HepG2 (cell line): ENCODE data around the gene GAL3ST3. TPM values are rescaled to one million over a fixed set of nuclear protein-coding genes. Genes with fewer than 3 reads are reported as not detected.

Experiments
- CREB1 ChIP-seq, 2 experiments: fragments of 450-650 bp in 1 of 2; IDR thresholded peaks; 2 replicates each; pipeline ENCODE4 v1.6.1; 2016 to 2017; ENCODE audit warnings: control low read depth in 1 of 2, mild to moderate bottlenecking in 1 of 2, missing compliant biosample characterization in 1 of 2, missing genetic modification characterization in 1 of 2
- HMG20B ChIP-seq: conservative IDR thresholded peaks from 2 replicates; pipeline ENCODE4 v1.6.1; 2016; ENCODE audit warnings: missing genetic modification reagents, missing compliant biosample characterization
- KMT2B ChIP-seq: IDR thresholded peaks from 2 replicates; pipeline ENCODE4 v1.6.1; 2016; ENCODE audit warnings: missing genetic modification reagents, missing compliant biosample characterization
- NBN ChIP-seq: fragments of 450-650 bp; conservative IDR thresholded peaks from 2 replicates; pipeline ENCODE4 v1.6.1; 2017
- NONO ChIP-seq, 2 experiments: fragments of 450-650 bp in 1 of 2; sonication (generic) in 1 of 2; formaldehyde crosslinking in 1 of 2; IDR thresholded peaks in 1 of 2; conservative IDR thresholded peaks in 1 of 2; 2 replicates each; pipeline versions ENCODE4 v1.6.1 to v1.8.0; 2017 to 2022; ENCODE audit warnings: mild to moderate bottlenecking in 1 of 2, missing genetic modification reagents in 1 of 2, moderate library complexity in 1 of 2
- NRL ChIP-seq: sonication (generic); formaldehyde crosslinking; IDR thresholded peaks from 2 replicates; pipeline ENCODE4 v1.5.0; 2020; ENCODE audit warnings: missing genetic modification reagents, mild to moderate bottlenecking, moderate library complexity, borderline replicate concordance
- POLR2AphosphoS2 ChIP-seq: IDR thresholded peaks from 2 replicates; pipeline ENCODE4 v1.6.1; 2011; ENCODE audit warnings: low read depth, low read length, improper control_type of control experiment
- RXRA ChIP-seq: sonication (generic); formaldehyde crosslinking; IDR thresholded peaks from 2 replicates; pipeline ENCODE4 v1.5.1; 2020; ENCODE audit warnings: missing genetic modification reagents
- TGIF2 ChIP-seq: IDR thresholded peaks from 2 replicates; pipeline ENCODE4 v1.6.1; 2016; ENCODE audit warnings: control low read depth, missing compliant biosample characterization
- ZBTB21 ChIP-seq: sonication (generic); formaldehyde crosslinking; IDR thresholded peaks from 2 replicates; pipeline ENCODE4 v1.4.0; 2020; ENCODE audit warnings: missing genetic modification reagents
- ZFAT ChIP-seq: sonication (generic); formaldehyde crosslinking; conservative IDR thresholded peaks from 2 replicates; pipeline ENCODE4 v1.8.1; 2023; ENCODE audit warnings: missing genetic modification reagents, inconsistent platforms
- ZNF367 ChIP-seq: sonication (generic); formaldehyde crosslinking; IDR thresholded peaks from 2 replicates; pipeline ENCODE4 v1.4.0; 2020; ENCODE audit warnings: missing genetic modification reagents, borderline replicate concordance
- ZNF546 ChIP-seq: sonication (generic); formaldehyde crosslinking; conservative IDR thresholded peaks from 2 replicates; pipeline ENCODE4 v1.8.1; 2023; ENCODE audit warnings: mild to moderate bottlenecking, missing genetic modification reagents
- ZNF766 ChIP-seq: sonication (generic); formaldehyde crosslinking; IDR thresholded peaks from 2 replicates; pipeline ENCODE4 v1.5.0; 2020; ENCODE audit warnings: missing genetic modification reagents, borderline replicate concordance
- polyA plus RNA-seq, 8 experiments: library from polyadenylated mRNA; depleted of rRNA in 3 of 8; stranded (reverse) in 7 of 8; unstranded in 1 of 8; fragments of >200 nt; fragmentation: Illumina TruSeq in 4 of 8; extraction: Trizol in 4 of 8; gene quantifications; 2 replicates each; pipeline versions ENCODE4 v1.2.1 to v1.2.3, GENCODE V29; 2011 to 2016; ENCODE audit warnings: low read depth in 4 of 8, missing spikeins in 1 of 8, mixed read lengths in 1 of 8; ENCODE audit not compliant: insufficient read depth in 1 of 8
- total RNA-seq, 5 experiments: library from RNA; depleted of rRNA; stranded (reverse); fragments of >200 nt; fragmentation: Illumina TruSeq; extraction: Trizol; gene quantifications; 2 replicates each; pipeline ENCODE4 v1.2.3, GENCODE V29; 2016; ENCODE audit warnings: low read depth in 1 of 5
- TF ChIP-seq, protein P1 (sequence below): IDR thresholded peaks from 2 replicates; pipeline ENCODE4 v1.6.1; 2016; ENCODE audit warnings: missing genetic modification reagents, missing compliant biosample characterization
- TF ChIP-seq, protein P2 (sequence below): sonication (generic); formaldehyde crosslinking; IDR thresholded peaks from 2 replicates; pipeline ENCODE4 v1.5.0; 2020; ENCODE audit warnings: mild to moderate bottlenecking, missing genetic modification reagents, borderline replicate concordance
- TF ChIP-seq, protein P3 (sequence below): fragments of 450-650 bp; IDR thresholded peaks from 2 replicates; pipeline ENCODE4 v1.6.1; 2017
- TF ChIP-seq, protein P4 (sequence below): sonication (generic); formaldehyde crosslinking; IDR thresholded peaks from 2 replicates; pipeline ENCODE4 v1.4.0; 2020; ENCODE audit warnings: missing genetic modification reagents, borderline replicate concordance

The GAL3ST3 gene
- total and polyA plus RNA-seq, 2 of the 13 experiments (the other 11 are each of a cell fraction or from before 2014, with no cell fraction given): not detected

DNA sequence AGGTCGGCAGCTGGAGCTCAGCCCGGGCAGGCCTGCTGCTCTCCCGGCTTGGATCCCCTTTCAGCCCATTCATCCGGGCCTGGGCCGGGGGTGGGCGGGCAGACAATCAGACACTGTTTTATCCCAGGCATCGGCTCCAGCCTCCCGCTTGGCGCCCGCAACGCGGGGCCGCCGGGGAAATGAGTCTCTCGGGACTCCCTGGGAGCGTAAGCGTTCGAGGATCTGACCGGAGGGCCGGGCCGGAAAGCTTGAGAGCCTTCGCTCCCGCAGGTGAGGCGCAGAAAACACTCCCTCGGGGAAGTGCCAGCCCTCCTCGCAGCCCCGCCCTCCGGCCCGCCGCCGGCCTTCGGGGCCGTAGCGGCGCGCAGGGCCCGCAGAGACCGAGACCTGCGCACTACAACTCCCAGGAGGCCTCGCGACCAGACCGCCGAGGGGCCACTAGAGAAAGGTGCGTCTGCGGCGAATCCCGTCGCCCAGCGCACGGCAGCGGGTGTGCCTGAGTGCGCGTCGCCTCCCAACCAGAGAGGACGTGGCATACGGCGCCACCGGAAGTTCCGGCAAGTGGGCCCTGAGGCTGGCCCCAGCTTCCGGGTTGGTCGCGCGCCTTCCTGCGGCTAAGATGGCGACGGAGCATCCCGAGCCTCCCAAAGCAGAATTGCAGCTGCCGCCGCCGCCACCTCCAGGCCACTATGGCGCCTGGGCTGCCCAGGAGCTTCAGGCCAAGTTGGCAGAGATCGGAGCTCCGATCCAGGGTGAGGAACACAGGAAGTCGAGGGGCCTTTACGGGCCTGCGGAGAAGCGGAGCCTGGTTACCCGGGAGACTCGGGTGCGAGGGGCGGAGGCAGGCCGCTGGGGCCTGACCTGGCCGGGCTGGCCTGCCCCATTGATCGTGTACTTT is 3.1 kb upstream of the GAL3ST3 start, which contains the start of gene SF3B2 (continued):
- no peak for TF ChIP-seq NBN
- TF ChIP-seq ZBTB21 (CRISPR knock-in tag): 0 out of 2 replicates have a peak, but pooled peaks have one; percentile 23
- peak; percentile 36; the same call in 1 of the 2 replicates for TF ChIP-seq ZNF766 (CRISPR knock-in tag)
- TF ChIP-seq ZNF367 (CRISPR knock-in tag): 0 out of 2 replicates have a peak, but pooled peaks have one; percentile 12
- TF ChIP-seq, protein P1, sequence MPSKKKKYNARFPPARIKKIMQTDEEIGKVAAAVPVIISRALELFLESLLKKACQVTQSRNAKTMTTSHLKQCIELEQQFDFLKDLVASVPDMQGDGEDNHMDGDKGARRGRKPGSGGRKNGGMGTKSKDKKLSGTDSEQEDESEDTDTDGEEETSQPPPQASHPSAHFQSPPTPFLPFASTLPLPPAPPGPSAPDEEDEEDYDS (CRISPR knock-in tag): peak; percentile 81
- TF ChIP-seq HMG20B (CRISPR knock-in tag): peak; percentile 48; the same call in 1 of the 2 replicates
- TF ChIP-seq, protein P2, sequence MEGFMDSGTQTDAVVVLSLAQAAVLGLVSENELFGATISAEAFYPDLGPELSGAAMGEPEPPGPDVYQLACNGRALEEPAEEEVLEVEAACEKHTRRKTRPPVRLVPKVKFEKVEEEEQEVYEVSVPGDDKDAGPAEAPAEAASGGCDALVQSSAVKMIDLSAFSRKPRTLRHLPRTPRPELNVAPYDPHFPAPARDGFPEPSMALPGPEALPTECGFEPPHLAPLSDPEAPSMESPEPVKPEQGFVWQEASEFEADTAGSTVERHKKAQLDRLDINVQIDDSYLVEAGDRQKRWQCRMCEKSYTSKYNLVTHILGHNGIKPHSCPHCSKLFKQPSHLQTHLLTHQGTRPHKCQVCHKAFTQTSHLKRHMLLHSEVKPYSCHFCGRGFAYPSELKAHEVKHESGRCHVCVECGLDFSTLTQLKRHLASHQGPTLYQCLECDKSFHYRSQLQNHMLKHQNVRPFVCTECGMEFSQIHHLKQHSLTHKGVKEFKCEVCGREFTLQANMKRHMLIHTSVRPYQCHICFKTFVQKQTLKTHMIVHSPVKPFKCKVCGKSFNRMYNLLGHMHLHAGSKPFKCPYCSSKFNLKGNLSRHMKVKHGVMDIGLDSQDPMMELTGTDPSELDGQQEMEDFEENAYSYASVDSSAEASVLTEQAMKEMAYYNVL (CRISPR knock-in tag): peak; percentile 36; the same call in 1 of the 2 replicates
- TF ChIP-seq RXRA (CRISPR knock-in tag): peak; percentile 67
- TF ChIP-seq, protein P3, sequence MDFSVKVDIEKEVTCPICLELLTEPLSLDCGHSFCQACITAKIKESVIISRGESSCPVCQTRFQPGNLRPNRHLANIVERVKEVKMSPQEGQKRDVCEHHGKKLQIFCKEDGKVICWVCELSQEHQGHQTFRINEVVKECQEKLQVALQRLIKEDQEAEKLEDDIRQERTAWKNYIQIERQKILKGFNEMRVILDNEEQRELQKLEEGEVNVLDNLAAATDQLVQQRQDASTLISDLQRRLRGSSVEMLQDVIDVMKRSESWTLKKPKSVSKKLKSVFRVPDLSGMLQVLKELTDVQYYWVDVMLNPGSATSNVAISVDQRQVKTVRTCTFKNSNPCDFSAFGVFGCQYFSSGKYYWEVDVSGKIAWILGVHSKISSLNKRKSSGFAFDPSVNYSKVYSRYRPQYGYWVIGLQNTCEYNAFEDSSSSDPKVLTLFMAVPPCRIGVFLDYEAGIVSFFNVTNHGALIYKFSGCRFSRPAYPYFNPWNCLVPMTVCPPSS: no peak
- TF ChIP-seq POLR2AphosphoS2: peak; percentile 70; the same call in 1 of the 2 replicates
- TF ChIP-seq TGIF2 (CRISPR knock-in tag): peak; percentile 48; the same call in 1 of the 2 replicates
- peak; percentile 88 for TF ChIP-seq CREB1 (IDR thresholded peaks at IDR 0.05)
- peak; percentile 93 for TF ChIP-seq CREB1 (CRISPR knock-in tag; IDR thresholded peaks at IDR 0.05)
- TF ChIP-seq ZFAT (CRISPR knock-in tag): no peak
- TF ChIP-seq ZNF546 (CRISPR knock-in tag): peak; percentile 73; the same call in 1 of the 2 replicates
- TF ChIP-seq NONO (IDR thresholded peaks at IDR 0.05): no peak
- TF ChIP-seq NONO (CRISPR knock-in tag; conservative IDR thresholded peaks at IDR 0.05): peak; percentile 78
- peak; percentile 85 for TF ChIP-seq KMT2B (CRISPR knock-in tag)
- TF ChIP-seq NRL (CRISPR knock-in tag): peak; percentile 43; the same call in 1 of the 2 replicates
- TF ChIP-seq, protein P4, sequence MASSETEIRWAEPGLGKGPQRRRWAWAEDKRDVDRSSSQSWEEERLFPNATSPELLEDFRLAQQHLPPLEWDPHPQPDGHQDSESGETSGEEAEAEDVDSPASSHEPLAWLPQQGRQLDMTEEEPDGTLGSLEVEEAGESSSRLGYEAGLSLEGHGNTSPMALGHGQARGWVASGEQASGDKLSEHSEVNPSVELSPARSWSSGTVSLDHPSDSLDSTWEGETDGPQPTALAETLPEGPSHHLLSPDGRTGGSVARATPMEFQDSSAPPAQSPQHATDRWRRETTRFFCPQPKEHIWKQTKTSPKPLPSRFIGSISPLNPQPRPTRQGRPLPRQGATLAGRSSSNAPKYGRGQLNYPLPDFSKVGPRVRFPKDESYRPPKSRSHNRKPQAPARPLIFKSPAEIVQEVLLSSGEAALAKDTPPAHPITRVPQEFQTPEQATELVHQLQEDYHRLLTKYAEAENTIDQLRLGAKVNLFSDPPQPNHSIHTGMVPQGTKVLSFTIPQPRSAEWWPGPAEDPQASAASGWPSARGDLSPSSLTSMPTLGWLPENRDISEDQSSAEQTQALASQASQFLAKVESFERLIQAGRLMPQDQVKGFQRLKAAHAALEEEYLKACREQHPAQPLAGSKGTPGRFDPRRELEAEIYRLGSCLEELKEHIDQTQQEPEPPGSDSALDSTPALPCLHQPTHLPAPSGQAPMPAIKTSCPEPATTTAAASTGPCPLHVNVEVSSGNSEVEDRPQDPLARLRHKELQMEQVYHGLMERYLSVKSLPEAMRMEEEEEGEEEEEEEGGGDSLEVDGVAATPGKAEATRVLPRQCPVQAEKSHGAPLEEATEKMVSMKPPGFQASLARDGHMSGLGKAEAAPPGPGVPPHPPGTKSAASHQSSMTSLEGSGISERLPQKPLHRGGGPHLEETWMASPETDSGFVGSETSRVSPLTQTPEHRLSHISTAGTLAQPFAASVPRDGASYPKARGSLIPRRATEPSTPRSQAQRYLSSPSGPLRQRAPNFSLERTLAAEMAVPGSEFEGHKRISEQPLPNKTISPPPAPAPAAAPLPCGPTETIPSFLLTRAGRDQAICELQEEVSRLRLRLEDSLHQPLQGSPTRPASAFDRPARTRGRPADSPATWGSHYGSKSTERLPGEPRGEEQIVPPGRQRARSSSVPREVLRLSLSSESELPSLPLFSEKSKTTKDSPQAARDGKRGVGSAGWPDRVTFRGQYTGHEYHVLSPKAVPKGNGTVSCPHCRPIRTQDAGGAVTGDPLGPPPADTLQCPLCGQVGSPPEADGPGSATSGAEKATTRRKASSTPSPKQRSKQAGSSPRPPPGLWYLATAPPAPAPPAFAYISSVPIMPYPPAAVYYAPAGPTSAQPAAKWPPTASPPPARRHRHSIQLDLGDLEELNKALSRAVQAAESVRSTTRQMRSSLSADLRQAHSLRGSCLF (CRISPR knock-in tag): peak; percentile 4; the same call in 1 of the 2 replicates
